Activated CD4-positive, alpha-beta T cell treated with anti-CD3 and anti-CD28 coated beads, Interleukin-2, amount 10 ng/mL, durations not matched to agents 24 days and 14 days (primary cell): ENCODE results near the gene TMEM63C. TPM values are rescaled to one million over a fixed set of nuclear protein-coding genes. Genes with fewer than 3 reads are reported as not detected.
"Not testable (repeated sequence)": the region's sequence is repeated elsewhere in the genome, so short reads cannot be mapped to it uniquely, and the experiment has no call there.

Experiments
- DNase-seq: peaks from one replicate; pipeline ENCODE4 v3.0.0; 2022
- H3K27ac Mint-ChIP-seq: one replicate; pipeline ENCODE4 v1.8.0; 2022; ENCODE audit warnings: mild to moderate bottlenecking, mixed read lengths
- H3K27me3 Mint-ChIP-seq: one replicate; pipeline ENCODE4 v1.8.0; 2022; ENCODE audit warnings: mixed read lengths
- H3K36me3 Mint-ChIP-seq: one replicate; pipeline ENCODE4 v1.8.0; 2022; ENCODE audit warnings: low read depth, mild to moderate bottlenecking, mixed read lengths
- H3K4me1 Mint-ChIP-seq: one replicate; pipeline ENCODE4 v1.8.0; 2021; ENCODE audit warnings: mixed read lengths
- H3K4me3 Mint-ChIP-seq: one replicate; pipeline ENCODE4 v1.8.0; 2022; ENCODE audit warnings: mild to moderate bottlenecking, moderate library complexity, mixed read lengths
- H3K9me3 Mint-ChIP-seq: one replicate; pipeline ENCODE4 v1.8.0; 2021; ENCODE audit warnings: mixed read lengths
- intact Hi-C: fragments of 100-400 bp; cut with micrococcal nuclease; formaldehyde crosslinking; loops from one replicate; pipeline ENCODE4 v1.15.1; 2023
- total RNA-seq: library from RNA; stranded (reverse); gene quantifications from 2 replicates; pipeline ENCODE4 v1.2.3, GENCODE V29; 2022

Gene TMEM63C
- total RNA-seq, 1 donor from 2014 or later, result 2.3 TPM

DNA sequence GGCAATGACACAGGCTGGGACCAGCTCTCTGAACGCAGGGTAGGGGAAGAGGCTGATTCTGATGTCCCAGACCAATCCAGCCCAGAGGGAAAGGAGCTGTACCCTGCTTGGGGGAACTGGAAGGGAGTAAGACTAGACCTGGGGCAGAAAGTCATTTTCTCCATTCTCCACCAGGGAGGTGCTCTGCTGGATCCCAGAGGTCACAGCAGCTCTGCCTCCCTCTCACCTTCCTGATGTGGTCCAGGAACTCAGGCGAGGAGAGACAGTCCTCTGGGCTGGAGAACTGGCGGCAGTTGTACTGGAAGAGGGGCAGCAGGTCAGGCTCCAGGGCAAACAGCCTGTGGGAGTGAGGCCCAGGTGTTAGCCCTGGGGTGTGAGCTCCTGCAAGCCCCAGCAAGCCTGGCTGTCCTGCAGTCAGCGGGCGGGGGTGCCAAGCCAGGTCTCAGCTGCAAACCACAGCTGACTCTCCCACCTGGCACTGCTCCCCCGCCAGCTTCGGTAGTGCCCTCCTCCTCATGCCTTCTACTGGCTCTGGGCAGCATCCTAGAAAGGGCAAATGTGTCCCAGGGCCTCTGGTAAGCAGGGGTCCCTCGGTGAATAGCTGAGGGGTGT lies 87.5 kb downstream of the TMEM63C start:
- peaks cover 37% of the 10 kb centered on the region for H3K27me3 Mint-ChIP-seq
- H3K4me3 Mint-ChIP-seq, result no peak overlapping the region

DNA sequence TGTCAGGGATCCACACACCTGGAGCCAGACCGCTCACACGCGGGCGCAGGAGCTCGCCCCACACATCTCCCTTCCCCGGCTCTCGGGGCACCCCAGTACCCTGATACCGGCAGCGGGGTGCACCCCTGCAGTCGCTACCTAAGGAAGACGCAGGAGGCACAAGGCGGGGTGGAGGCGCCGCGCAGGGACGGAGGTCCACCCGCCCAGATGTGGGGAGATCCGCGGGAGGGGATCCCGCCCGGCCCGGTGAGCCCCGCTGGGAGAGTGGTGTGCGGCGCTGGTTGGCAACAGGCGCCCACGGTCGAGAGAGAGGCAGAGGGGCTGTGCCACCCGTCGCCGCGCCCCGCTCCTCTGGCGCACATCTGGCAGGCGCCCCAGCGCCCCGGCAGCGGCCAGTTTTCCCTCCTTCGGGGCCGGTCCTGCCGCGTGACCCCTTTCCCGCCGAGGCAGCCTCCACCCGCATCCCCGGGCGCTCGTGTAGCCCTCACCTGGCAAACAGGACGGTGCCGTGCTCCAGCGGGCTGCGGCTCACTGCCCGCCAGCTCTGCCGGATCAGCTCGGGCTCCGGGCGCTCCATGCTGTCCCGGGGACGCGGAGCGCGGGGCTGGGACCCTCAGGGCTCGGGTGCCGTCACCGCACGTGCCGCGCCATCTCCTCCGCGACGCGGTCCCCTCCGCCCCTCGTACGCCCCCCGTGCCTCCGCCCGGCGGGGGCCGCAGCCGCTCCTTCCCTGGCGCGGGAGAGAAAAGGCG lies 88.9 kb downstream of the TMEM63C start:
- no peak overlapping the region for H3K4me3 Mint-ChIP-seq
- DNase-seq, result no peak
- peaks cover 3% of the 10 kb centered on the region for H3K9me3 Mint-ChIP-seq
- no peaks in the 10 kb centered on the region for H3K36me3 Mint-ChIP-seq
- H3K27me3 Mint-ChIP-seq, result peaks cover 37% of the 10 kb centered on the region
- intact Hi-C loops, result no loop called here
- no peaks in the 10 kb centered on the region for H3K4me1 Mint-ChIP-seq
- H3K27ac Mint-ChIP-seq, result no peak overlapping the region

More for the DNA sequence above, 87.5 kb downstream of the TMEM63C start:
- intact Hi-C loops, result no loop called here
- Mint-ChIP-seq H3K9me3 (peaks cover 3% of the 10 kb centered on the region), H3K36me3 (no peaks in the 10 kb centered on the region), H3K27ac (no peak overlapping the region), H3K4me1 (no peaks in the 10 kb centered on the region)
- no peak for DNase-seq

DNA sequence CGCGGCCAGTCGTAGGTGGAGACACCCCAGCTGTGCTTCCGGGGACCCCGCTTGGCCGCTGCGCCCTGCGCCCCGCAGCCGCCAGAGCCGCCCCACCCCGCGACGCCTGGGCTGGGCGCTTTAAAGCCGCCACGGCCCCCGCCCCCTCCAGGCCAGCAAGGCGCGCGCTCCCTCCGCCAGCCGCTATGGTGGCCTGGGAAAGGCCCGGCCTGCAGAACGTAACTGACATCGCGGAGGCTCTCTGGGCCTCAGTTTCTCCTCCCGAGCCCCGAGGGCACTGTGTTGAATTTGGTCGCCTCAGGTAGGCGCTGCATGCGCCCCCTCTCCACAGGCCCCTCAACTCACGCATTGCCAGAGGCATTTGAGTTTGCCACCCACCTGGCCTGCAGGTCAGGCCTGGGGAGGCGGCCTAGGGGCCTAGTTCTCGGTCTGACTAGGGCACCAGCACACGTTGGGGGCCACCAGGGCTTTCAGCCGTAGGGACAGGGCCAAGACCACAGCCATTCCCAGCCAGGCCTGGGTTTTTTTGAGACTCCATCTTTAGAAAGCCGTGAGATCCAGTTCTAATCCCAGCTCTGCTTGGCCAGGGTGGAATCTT lies 89.6 kb downstream of the TMEM63C start, which contains the start of gene NGB:
Gene NGB (minus strand): TSS at position 94 of the 598 bp plus-strand sequence. CDS start 269 bp downstream, outside the sequence.
- H3K4me3 Mint-ChIP-seq, result no peak within 1 kb of the TSS

DNA sequence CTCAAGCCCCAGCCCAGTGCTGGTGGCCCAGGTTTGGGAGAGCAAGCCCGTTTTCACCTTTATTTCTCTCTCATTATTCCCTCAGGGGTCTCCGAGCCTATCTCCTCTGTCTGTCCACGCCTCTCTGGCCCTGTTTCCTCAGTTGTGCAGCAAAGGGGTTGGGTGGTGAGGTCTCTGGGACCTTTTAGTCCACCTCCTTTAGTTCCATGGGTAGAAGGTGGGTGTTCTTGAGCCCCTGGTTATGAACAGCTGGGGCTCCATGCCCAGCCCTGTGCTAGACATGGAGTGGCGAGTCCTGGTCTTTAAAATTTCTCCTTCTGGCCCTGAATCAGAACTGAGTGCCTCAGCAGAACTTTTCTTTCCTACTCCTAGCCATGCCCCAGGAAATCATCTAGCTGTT lies 90.7 kb downstream of the TMEM63C start:
- H3K36me3 Mint-ChIP-seq, result no peaks in the 10 kb centered on the region
- peaks cover 3% of the 10 kb centered on the region for H3K9me3 Mint-ChIP-seq
- intact Hi-C loops, result no loop called here
- peaks cover 37% of the 10 kb centered on the region for H3K27me3 Mint-ChIP-seq
- H3K4me1 Mint-ChIP-seq, result no peaks in the 10 kb centered on the region
- no peak overlapping the region for H3K4me3 Mint-ChIP-seq
- no peak for DNase-seq
- H3K27ac Mint-ChIP-seq, result no peak overlapping the region

More for the DNA sequence above, 89.6 kb downstream of the TMEM63C start, which contains the start of gene NGB:
- H3K27me3 Mint-ChIP-seq, result peaks cover 37% of the 10 kb centered on the region
- H3K27ac Mint-ChIP-seq, result no peak within 1 kb of the TSS
- intact Hi-C loops, result no loop called here
- no peaks in the 10 kb centered on the region for H3K36me3 Mint-ChIP-seq
- no peak for DNase-seq
- H3K9me3 Mint-ChIP-seq, result peaks cover 3% of the 10 kb centered on the region
- H3K4me1 Mint-ChIP-seq, result no peaks in the 10 kb centered on the region

DNA sequence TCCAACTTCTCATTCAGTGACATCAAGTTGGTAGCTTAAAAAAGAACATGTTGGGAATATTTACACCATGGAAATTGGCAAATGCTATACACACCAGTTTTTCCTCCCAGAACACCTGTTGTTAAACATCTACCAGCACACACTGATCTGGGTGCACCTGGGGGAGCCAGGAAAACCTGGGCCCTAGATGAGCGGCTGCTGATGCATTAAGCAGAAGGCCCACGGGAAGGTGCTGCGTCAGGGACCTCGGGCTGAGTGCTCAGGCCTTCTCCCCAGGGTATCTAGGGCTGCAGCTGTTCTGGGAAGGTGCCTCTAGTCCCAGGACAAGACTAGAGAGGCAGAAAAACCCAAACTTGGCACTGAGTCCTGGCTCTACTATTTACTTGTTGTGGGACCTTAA lies 92.2 kb downstream of the TMEM63C start:
- Mint-ChIP-seq H3K27me3 (peaks cover 26% of the 10 kb centered on the region), H3K4me1 (no peaks in the 10 kb centered on the region), H3K36me3 (no peaks in the 10 kb centered on the region), H3K4me3 (no peak overlapping the region), H3K27ac (no peak overlapping the region), H3K9me3 (no peaks in the 10 kb centered on the region)
- DNase-seq, result no peak
- intact Hi-C loops, result no loop called here

DNA sequence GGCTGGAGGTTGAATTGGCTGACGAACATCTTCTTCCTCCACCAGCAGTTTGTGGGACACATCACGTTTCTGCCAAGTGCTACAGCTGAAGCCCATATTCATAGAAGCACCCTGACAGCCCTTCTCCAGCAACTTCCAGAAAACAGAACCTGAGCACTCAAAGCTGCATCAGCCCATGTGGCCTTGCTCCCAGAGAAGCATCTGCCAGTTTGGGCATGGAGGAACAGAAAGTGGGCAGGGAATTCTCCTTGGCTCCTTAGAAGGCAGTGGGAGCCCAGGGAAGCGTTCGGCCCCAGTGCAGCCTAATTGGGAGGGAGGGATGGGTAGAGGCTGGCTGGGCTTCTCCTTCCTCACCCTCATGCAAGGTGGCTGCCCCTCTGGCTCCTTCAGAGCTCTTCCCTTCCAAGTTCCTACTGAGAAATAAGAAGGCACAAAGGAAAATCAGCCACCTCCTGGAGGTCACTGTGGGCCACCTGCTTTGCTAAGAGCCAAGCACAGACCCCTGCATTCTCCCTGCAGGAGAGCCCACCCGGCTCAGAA lies 93.5 kb downstream of the TMEM63C start:
- H3K27ac Mint-ChIP-seq, result no peak overlapping the region
- no peak overlapping the region for H3K4me3 Mint-ChIP-seq
- DNase-seq, result no peak
- intact Hi-C loops, result no loop called here
- peaks cover 18% of the 10 kb centered on the region for H3K27me3 Mint-ChIP-seq
- no peaks in the 10 kb centered on the region for H3K9me3 Mint-ChIP-seq
- no peaks in the 10 kb centered on the region for H3K4me1 Mint-ChIP-seq
- no peaks in the 10 kb centered on the region for H3K36me3 Mint-ChIP-seq

DNA sequence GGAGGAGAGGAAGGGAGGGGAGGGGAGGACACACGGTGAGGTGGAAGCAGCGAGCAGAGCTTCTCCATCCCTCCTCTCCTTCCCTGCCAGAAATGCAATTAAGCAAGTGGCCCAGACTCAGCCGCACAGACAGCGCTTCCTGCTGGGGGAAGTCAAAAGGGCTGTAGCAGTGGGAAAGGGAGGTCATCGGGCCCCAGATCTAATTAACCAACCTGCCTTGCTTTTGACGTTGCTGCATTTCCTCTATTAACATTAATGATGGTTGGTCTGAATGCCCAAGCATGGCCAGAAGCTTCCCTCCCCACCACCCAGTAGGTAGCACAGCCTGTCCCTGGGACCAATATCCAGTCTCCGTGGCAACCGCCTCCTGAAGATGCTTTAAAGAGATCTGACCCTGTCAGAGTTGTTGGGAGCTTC lies 94.0 kb downstream of the TMEM63C start:
- no peak overlapping the region for H3K27ac Mint-ChIP-seq
- H3K9me3 Mint-ChIP-seq, result no peaks in the 10 kb centered on the region
- H3K27me3 Mint-ChIP-seq, result peaks cover 15% of the 10 kb centered on the region
- no peaks in the 10 kb centered on the region for H3K4me1 Mint-ChIP-seq
- DNase-seq, result no peak
- no peaks in the 10 kb centered on the region for H3K36me3 Mint-ChIP-seq
- intact Hi-C loops, result no loop called here
- H3K4me3 Mint-ChIP-seq, result no peak overlapping the region

DNA sequence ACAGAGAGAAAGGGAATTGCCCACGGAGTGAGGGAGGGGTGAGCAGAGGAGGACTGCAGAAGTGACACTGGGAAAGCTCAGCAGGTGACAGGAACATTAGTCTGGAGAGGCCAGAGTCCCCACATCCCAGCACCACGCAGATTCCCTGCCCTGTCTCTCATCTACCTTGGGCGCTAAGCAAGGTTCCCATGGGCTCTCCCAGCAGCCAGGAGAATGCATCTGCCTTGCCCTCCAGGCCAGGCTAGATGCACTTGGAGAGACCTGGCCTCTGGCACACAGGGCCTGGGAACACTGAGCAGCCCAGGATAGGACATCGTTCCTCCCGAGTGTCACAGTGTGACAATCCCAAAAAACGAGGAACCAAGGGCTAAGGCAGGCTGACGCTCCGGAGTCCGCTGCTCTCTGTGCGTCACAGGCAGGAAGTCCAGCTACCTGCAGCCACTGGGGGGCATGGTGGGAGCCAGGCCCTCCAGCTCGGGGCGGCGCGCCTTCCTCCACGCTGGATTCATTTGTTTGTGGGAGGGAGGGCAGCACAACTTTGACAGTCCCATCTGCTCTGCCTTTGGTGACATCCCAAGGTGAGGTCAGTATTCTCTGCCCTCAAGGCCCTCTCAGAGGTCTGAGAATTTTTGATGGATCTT lies 94.8 kb downstream of the TMEM63C start:
- no peak overlapping the region for H3K27ac Mint-ChIP-seq
- DNase-seq, result no peak
- no peaks in the 10 kb centered on the region for H3K4me1 Mint-ChIP-seq
- intact Hi-C loops, result no loop called here
- peaks cover 12% of the 10 kb centered on the region for H3K27me3 Mint-ChIP-seq
- no peaks in the 10 kb centered on the region for H3K9me3 Mint-ChIP-seq
- no peaks in the 10 kb centered on the region for H3K36me3 Mint-ChIP-seq
- no peak overlapping the region for H3K4me3 Mint-ChIP-seq

DNA sequence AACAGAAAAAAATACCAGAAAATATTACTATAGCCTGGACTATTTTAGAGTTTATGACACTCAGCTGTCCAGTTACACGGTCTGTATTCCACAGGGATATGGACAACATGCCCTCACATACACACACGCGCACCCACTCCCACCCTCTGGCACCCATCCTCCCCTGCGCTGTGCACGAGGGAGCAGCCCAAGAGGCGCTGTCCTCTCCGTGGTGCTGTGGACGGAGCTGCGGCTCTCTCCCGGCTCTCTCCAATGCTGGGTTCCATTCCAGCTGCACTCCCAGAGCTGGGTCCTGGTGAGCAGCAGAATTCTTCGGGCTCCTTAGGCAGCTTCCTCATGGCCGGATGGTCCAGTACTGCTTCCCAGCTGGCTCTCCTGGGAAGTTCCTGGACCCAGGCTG lies 95.4 kb downstream of the TMEM63C start:
- Mint-ChIP-seq H3K4me1 (no peaks in the 10 kb centered on the region), H3K4me3 (no peak overlapping the region), H3K27ac (no peak overlapping the region), H3K9me3 (no peaks in the 10 kb centered on the region), H3K27me3 (peaks cover 8% of the 10 kb centered on the region), H3K36me3 (no peaks in the 10 kb centered on the region)
- intact Hi-C loops, result no loop called here
- no peak for DNase-seq

DNA sequence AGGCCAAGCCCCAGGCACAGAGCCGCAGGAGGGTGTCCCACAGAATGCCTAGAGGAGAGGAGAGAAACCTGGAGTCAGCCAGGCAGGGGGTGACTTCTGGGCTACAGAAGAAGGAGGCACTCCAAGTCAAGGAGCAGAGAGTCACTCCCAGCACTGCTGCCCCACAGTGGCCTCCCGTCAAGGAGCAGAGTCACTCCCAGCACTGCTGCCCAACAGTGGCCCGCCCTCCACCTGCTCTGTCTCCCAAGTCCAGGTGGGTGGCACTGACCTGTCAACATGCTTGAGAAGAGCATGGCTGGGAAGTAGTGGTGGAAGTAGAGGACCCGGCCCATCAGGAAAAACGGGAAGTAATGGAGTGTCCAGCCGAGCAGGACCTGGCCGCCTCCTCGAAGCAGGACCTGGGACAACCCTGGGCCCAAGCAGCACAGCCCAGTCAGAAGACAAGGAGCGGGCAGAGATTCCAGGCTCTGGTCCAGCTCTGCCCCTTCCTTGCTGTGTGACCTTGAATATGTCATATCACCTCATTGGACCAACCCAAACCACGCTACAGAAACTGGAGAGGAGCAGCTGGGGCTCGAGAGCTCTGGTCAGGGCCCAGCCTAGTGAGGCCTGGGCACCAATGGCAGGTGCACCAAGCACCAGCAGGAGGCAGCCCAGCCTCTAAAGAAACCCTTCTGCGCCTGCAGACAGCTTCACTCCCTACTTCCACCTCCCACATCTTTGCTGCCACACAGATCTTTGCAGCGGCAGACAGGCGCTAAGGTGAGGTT lies 97.0 kb downstream of the TMEM63C start:
- Mint-ChIP-seq H3K9me3 (no peaks in the 10 kb centered on the region), H3K4me3 (no peak overlapping the region), H3K36me3 (peaks cover 1% of the 10 kb centered on the region), H3K27me3 (no peaks in the 10 kb centered on the region), H3K27ac (no peak overlapping the region), H3K4me1 (no peaks in the 10 kb centered on the region)
- DNase-seq, result no peak
- intact Hi-C loops, result no loop called here

DNA sequence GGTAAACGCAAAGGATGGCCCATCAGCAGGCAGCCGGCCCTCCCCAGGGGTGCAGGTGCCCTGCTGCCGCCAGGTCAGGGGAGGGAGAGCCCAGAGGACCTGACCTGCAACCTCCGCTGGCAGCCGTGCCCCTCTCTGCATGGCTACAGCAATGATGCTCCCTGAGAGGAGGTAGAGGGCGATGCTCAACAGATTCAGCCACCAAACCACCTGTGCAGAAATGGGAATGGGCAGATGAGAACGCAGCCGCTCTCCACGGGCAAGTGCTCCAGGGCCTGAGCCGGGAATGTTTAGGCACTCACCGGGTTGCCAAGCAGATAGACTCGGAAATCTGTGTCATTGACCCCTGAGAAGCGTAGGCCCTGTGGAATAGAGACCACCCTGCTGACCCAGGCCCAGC lies 98.1 kb downstream of the TMEM63C start:
- H3K27ac Mint-ChIP-seq, result no peak overlapping the region
- H3K4me1 Mint-ChIP-seq, result no peaks in the 10 kb centered on the region

DNA sequence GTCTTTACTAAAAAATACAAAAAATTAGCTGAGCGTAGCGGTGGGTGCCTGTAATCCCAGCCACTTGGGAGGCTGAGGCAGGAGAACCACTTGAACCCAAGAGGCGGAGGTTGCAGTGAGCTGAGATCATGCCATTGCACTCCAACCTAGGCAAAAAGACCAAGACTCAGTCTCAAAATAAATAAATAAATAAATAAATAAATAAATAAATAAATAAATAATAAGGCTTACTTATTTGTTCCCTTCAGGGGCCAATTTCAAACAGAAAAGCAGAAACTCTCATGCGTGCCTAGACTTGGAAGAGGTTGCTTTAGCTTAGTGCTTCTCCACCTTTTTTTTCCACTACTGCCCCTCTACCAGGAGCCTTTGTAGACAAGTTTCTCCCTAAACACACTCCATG lies 99.3 kb downstream of the TMEM63C start:
- H3K4me1 Mint-ChIP-seq, DNase-seq, H3K27me3 Mint-ChIP-seq, H3K36me3 Mint-ChIP-seq, H3K4me3 Mint-ChIP-seq, H3K9me3 Mint-ChIP-seq, intact Hi-C loops, H3K27ac Mint-ChIP-seq: not testable (repeated sequence)

More for the DNA sequence above, 98.1 kb downstream of the TMEM63C start:
- intact Hi-C loops, result no loop called here
- no peaks in the 10 kb centered on the region for H3K27me3 Mint-ChIP-seq
- no peak overlapping the region for H3K4me3 Mint-ChIP-seq
- H3K9me3 Mint-ChIP-seq, result no peaks in the 10 kb centered on the region
- no peak for DNase-seq
- H3K36me3 Mint-ChIP-seq, result peaks cover 5% of the 10 kb centered on the region

DNA sequence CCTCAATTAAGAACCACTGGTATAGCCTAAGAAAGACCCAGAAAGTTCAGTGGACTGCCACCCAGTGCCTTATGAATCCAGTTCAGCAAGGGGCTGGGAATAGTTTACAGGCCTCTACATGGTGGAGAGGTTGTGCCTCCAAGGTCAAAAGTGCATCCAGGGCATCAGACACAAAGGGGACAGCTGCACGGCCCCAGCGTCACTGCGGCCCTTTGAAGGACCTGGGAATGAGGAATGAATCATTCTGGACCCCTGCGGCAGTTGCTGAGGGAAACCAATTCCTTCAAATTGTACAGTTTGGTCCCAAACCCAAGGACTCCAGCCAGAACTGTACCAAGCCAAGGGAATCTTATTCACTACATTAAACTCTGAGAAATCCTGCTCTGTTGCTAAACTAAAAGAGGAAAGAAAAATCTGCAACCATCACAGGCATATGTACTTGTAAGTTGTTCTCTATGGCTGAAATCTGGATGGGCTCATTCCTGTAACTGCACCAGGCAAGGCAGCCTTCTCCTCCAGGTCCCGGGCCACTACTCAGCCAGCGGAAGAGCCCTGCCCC lies 100.3 kb downstream of the TMEM63C start:
- H3K4me3 Mint-ChIP-seq, result no peak overlapping the region
- intact Hi-C loops, result no loop called here
- no peak overlapping the region for H3K27ac Mint-ChIP-seq
- no peaks in the 10 kb centered on the region for H3K27me3 Mint-ChIP-seq
- H3K4me1 Mint-ChIP-seq, result no peaks in the 10 kb centered on the region
- H3K9me3 Mint-ChIP-seq, result no peaks in the 10 kb centered on the region
- peaks cover 9% of the 10 kb centered on the region for H3K36me3 Mint-ChIP-seq
- DNase-seq, result no peak
